GM12878 (cell line): ENCODE results near the gene PPP2R1A. TPM values are rescaled to one million over a fixed set of nuclear protein-coding genes. Genes with fewer than 3 reads are reported as not detected.
A peak's percentile ranks its signal among the peaks of the same experiment; 100 is the strongest.

ENCODE experiments used
- ATAC-seq: fragments of 200-7000 bp; cut with Tn5 transposase; 3 replicates; pipeline ENCODE4 v1.9.1; 2020; ENCODE audit warnings: mild to moderate bottlenecking, moderate library complexity
- BruUV-seq: library from RNA; stranded (reverse); fragments of 400-500 nt; replicated peaks from 2 replicates; lab custom pipeline; 2021; lab: Mats Ljungman, UMichigan
- CTCF ChIA-PET: fragments of 300-600 bp; sonication (Branson Sonifier 250); formaldehyde crosslinking; extraction: SDS; loops from one replicate; lab custom pipeline; 2021; ENCODE audit warnings: inconsistent platforms; lab: Yijun Ruan, JAX
- POLR2A ChIA-PET: fragments of 350-600 bp; formaldehyde crosslinking; extraction: SDS; loops from one replicate; lab custom pipeline; 2021; ENCODE audit warnings: inconsistent platforms; lab: Charles Lee
- RAD21 ChIA-PET: fragments of 300-600 bp; sonication (Branson Sonifier 250); formaldehyde crosslinking; loops from one replicate; lab custom pipeline; 2023; ENCODE audit warnings: antibody characterized with exemption; ENCODE audit not compliant: unreplicated experiment; lab: Charles Lee
- SMC1A ChIA-PET: fragments of 300-600 bp; sonication (Branson Sonifier 250); formaldehyde crosslinking; loops from one replicate; lab custom pipeline; 2023; ENCODE audit not compliant: unreplicated experiment, uncharacterized antibody; lab: Charles Lee
- DNase-seq: peaks from one replicate; pipeline ENCODE4 v3.0.0-alpha.2; 2011; ENCODE audit warnings: low read depth, low spot score
- FAIRE-seq: peaks from 3 replicates; lab custom pipeline; 2011; peaks lifted over from hg19 to GRCh38; lab: Jason Lieb, UNC
- H2AFZ ChIP-seq: 2 replicates; pipeline ENCODE4 v1.6.0; 2011; ENCODE audit warnings: low read depth, low read length, control low read depth; ENCODE audit not compliant: control insufficient read depth
- H3K27ac ChIP-seq: 2 replicates; pipeline ENCODE4 v1.5.1; 2011; ENCODE audit warnings: control low read depth; ENCODE audit not compliant: control insufficient read depth, insufficient read depth
- H3K27me3 ChIP-seq, 2 experiments: replicated peaks in 1 of 2; 2 replicates each; pipeline versions ENCODE4 v1.6.0 to v1.6.1; 2011; ENCODE audit warnings: low read length in 1 of 2; ENCODE audit not compliant: control insufficient read depth in 2 of 2, insufficient read depth in 2 of 2
- H3K36me3 ChIP-seq, 2 experiments: 2 replicates each; pipeline ENCODE4 v1.5.1; 2011; ENCODE audit warnings: low read length in 1 of 2; ENCODE audit not compliant: control insufficient read depth in 2 of 2, insufficient read depth in 2 of 2
- H3K4me1 ChIP-seq: 2 replicates; pipeline ENCODE4 v1.6.1; 2011; ENCODE audit warnings: mild to moderate bottlenecking, low read length, moderate library complexity, mixed read lengths; ENCODE audit not compliant: control insufficient read depth, insufficient read depth
- H3K4me2 ChIP-seq: 2 replicates; pipeline ENCODE4 v1.6.0; 2011; ENCODE audit warnings: control low read depth; ENCODE audit not compliant: control insufficient read depth, insufficient read depth
- H3K4me3 ChIP-seq: fragments of 200-600 bp; sonication (generic); 2 replicates; pipeline ENCODE4 v1.5.1; 2016
- H3K79me2 ChIP-seq: 2 replicates; pipeline ENCODE4 v1.6.0; 2011; ENCODE audit warnings: low read length; ENCODE audit not compliant: control insufficient read depth, insufficient read depth
- H3K9ac ChIP-seq: 2 replicates; pipeline ENCODE4 v1.8.0; 2011; ENCODE audit warnings: low read length, control low read depth, mixed read lengths; ENCODE audit not compliant: control insufficient read depth, insufficient read depth
- H3K9me3 ChIP-seq: replicated peaks from 3 replicates; pipeline ENCODE4 v1.5.1; 2011; ENCODE audit warnings: mild to moderate bottlenecking, low read length; ENCODE audit not compliant: control insufficient read depth, insufficient read depth
- H4K20me1 ChIP-seq: 2 replicates; pipeline ENCODE4 v1.6.0; 2011; ENCODE audit not compliant: control insufficient read depth, insufficient read depth
- BACH1 ChIP-seq: fragments of 450-650 bp; IDR thresholded peaks from 2 replicates; pipeline ENCODE4 v1.6.1; 2017; ENCODE audit warnings: mild to moderate bottlenecking, borderline replicate concordance
- EP300 ChIP-seq, 2 experiments: fragments of 150-350 bp in 1 of 2; IDR thresholded peaks; 2 replicates each; pipeline ENCODE4 v1.6.1; 2011 to 2012; ENCODE audit warnings: low read depth in 2 of 2, low read length in 2 of 2, borderline replicate concordance in 1 of 2, improper control_type of control experiment in 1 of 2, inconsistent platforms in 1 of 2; ENCODE audit not compliant: control insufficient read depth in 1 of 2
- ETV6 ChIP-seq, 2 experiments: fragments of 450-650 bp in 1 of 2; IDR thresholded peaks in 1 of 2; conservative IDR thresholded peaks in 1 of 2; 2 replicates each; pipeline ENCODE4 v1.6.1; 2014; ENCODE audit warnings: antibody characterized with exemption in 1 of 2, borderline replicate concordance in 1 of 2, low read depth in 1 of 2, mild to moderate bottlenecking in 1 of 2, moderate library complexity in 1 of 2
- FOS ChIP-seq: IDR thresholded peaks from 3 replicates; pipeline ENCODE4 v1.6.1; 2011; ENCODE audit warnings: borderline replicate concordance; ENCODE audit not compliant: insufficient read length; ENCODE audit errors: extremely low read depth
- IKZF2 ChIP-seq, 2 experiments: fragments of 450-650 bp; IDR thresholded peaks; 2 replicates each; pipeline ENCODE4 v1.6.1; 2017; ENCODE audit warnings: mild to moderate bottlenecking in 2 of 2, moderate library complexity in 2 of 2
- NR2C2 ChIP-seq: IDR thresholded peaks from 2 replicates; pipeline ENCODE4 v1.6.1; 2011; ENCODE audit warnings: borderline replicate concordance, low read depth; ENCODE audit not compliant: control insufficient read depth, insufficient read length
- SRF ChIP-seq, 2 experiments: IDR thresholded peaks; 2 replicates each; pipeline ENCODE4 v1.6.1; 2011; ENCODE audit warnings: low read depth in 2 of 2, low read length in 2 of 2, mild to moderate bottlenecking in 1 of 2, moderate library complexity in 1 of 2
- ZNF384 ChIP-seq: IDR thresholded peaks from 2 replicates; pipeline ENCODE4 v1.6.1; 2012; ENCODE audit warnings: low read depth, mild to moderate bottlenecking, low read length, improper control_type of control experiment, borderline replicate concordance
- WGBS: methylation state at CpG from one replicate; pipeline ENCODE4 v1.1.6; 2016; ENCODE audit warnings: low lambda C conversion rate; ENCODE audit not compliant: insufficient replicate concordance, insufficient coverage; ENCODE audit errors: missing lambda C conversion rate; 5-methylcytosine and 5-hydroxymethylcytosine counted together
- in situ Hi-C: fragments of 300-500 bp; cut with MboI; formaldehyde crosslinking; loops from 9 replicates; pipeline ENCODE4 v1.14.3; 2018; ENCODE audit warnings: mixed read lengths
- intact Hi-C: fragments of 100-400 bp; cut with micrococcal nuclease; formaldehyde crosslinking; loops from one replicate; pipeline ENCODE4 v1.14.2; 2022; ENCODE audit not compliant: unreplicated experiment
- polyA plus RNA-seq, 11 experiments: library from polyadenylated mRNA; depleted of rRNA in 4 of 11; unstranded in 6 of 11; stranded (reverse) in 5 of 11; fragments of >200 nt; fragmentation: Nextera tagmentation in 4 of 11; fragmentation: Illumina TruSeq in 1 of 11; extraction: Ambion mirVana in 4 of 11; extraction: Trizol in 1 of 11; gene quantifications; 1 replicate in 1 of 11; 2 replicates in 10 of 11; pipeline versions ENCODE4 v1.2.1 to v1.2.3, GENCODE V29; 2011 to 2016; ENCODE audit warnings: inconsistent platforms in 2 of 11, missing spikeins in 2 of 11, low read depth in 1 of 11
- total RNA-seq, 4 experiments: library from RNA; depleted of rRNA in 3 of 4; stranded (reverse); fragments of >200 nt in 3 of 4; fragmentation: Illumina TruSeq in 1 of 4; extraction: Trizol in 1 of 4; gene quantifications; 2 replicates each; pipeline versions ENCODE4 v1.2.1 to v1.2.3, GENCODE V29; 2013 to 2021
- TF ChIP-seq, protein P1 (sequence below): IDR thresholded peaks from 2 replicates; pipeline ENCODE4 v1.6.1; 2011; ENCODE audit warnings: low read depth, low read length, improper control_type of control experiment, borderline replicate concordance
- TF ChIP-seq, protein P2 (sequence below): fragments of 450-650 bp; formaldehyde crosslinking; IDR thresholded peaks from 2 replicates; pipeline ENCODE4 v1.4.0; 2020; ENCODE audit warnings: mild to moderate bottlenecking, moderate library complexity
- TF ChIP-seq, protein P3 (sequence below): IDR thresholded peaks from 2 replicates; pipeline ENCODE4 v1.6.1; 2011; ENCODE audit warnings: borderline replicate concordance, low read depth, mild to moderate bottlenecking, moderate library complexity, mixed read lengths, low read length; ENCODE audit not compliant: insufficient read depth; ENCODE audit errors: extremely low read length

Gene PPP2R1A
- total and polyA plus RNA-seq, 10 of the 15 experiments (the other 5 are each of a cell fraction or from before 2014, with no cell fraction given) = 16.0 to 359 (median 140) TPM

DNA sequence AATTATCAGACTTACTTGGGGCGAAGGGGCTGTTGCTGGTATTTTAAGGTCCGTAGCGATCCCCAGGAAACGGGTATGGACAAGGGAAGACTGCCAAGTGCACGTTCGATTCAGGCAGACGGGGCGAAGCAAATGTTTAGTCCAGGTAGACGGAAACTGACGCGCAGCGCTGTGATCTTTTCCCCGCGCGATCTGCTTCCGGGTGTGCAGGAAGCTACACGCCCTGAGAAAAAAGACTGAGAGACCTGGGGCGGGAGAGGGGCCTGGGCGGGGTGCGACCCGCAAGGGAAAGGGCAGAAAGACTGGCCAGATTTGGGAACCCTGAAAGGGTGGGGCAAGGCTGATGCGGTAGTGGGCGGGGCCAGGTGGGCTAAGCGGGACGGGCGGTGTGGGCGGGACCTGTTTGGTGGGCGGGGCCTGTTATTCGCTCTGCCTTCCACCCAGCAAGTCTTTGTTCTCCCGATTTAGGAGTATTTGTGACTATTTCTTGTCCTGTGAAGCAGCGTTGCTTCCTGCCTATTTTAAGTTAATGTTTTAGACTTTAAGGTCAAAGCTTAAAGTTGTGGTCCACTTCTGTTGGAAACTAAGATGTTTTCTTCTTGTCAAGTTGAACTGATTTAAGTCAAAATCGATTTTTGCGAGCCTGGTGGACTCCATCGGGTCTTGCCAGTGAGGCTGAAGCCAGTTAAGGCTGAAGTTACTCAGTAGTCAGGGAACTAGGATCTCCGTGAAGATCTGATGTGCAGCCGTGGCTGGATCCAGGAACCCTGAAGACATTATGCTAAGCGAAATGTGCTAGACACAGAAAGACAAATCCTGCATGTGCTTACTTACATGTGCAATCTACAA lies 18.3 kb upstream of the PPP2R1A start, which contains the start of gene ZNF836:
Gene ZNF836 (minus strand): TSS at position 301 of the 849 bp plus-strand sequence. CDS start 3,549 bp downstream, outside the sequence.
- peaks cover 14% of the 10 kb centered on the region; the same call in 2 of the 3 replicates for H3K9me3 ChIP-seq
- in situ Hi-C loops (no loop called here), intact Hi-C loops (no loop called here)
- peak; percentile 72 for FAIRE-seq
- ChIA-PET POLR2A (interaction anchor here (0.5 to 2.6 kb wide), 3 partner anchors 18 to 166 kb away, joined by 3 to 10 read pairs (median 3); partner anchors contain the start of gene PPP2R1A), RAD21 (interaction anchor here (0.7 to 1.7 kb wide), 2 partner anchors 18 to 32 kb away, joined by 4 to 7 read pairs; partner anchors contain the start of gene PPP2R1A), CTCF (interaction anchor here (1.9 to 2.1 kb wide), 2 partner anchors 18 to 66 kb away, joined by 8 read pairs; partner anchors contain the start of gene PPP2R1A), SMC1A (interaction anchor here (0.5 to 1.5 kb wide), 6 partner anchors 13 to 531 kb away, joined by 3 to 4 read pairs (median 4); partner anchors contain the start of genes PPP2R1A and ZNF616)
- H3K4me2 ChIP-seq = peak within 1 kb of the TSS; percentile 93
- BruUV-seq = no TSS peak
- H3K36me3 ChIP-seq = no peaks in the 10 kb centered on the region
- ATAC-seq = peak; percentile 98
- H3K27me3 ChIP-seq = no peaks in the 10 kb centered on the region
- H2AFZ ChIP-seq = peak within 1 kb of the TSS; percentile 88
- DNase-seq = peak; percentile 51
- 24% methylated on average over 25 of the region's 37 CpGs for WGBS
- H3K27ac ChIP-seq = peak within 1 kb of the TSS; percentile 59
- peak within 1 kb of the TSS; percentile 81 for H3K9ac ChIP-seq
- peaks cover 3% of the 10 kb centered on the region; the same call in 1 of the 2 replicates for H3K79me2 ChIP-seq
- H4K20me1 ChIP-seq = no peaks in the 10 kb centered on the region
- peak within 1 kb of the TSS; percentile 92 for H3K4me3 ChIP-seq
- peaks cover 4% of the 10 kb centered on the region for H3K4me1 ChIP-seq
- TF ChIP-seq, protein P1, sequence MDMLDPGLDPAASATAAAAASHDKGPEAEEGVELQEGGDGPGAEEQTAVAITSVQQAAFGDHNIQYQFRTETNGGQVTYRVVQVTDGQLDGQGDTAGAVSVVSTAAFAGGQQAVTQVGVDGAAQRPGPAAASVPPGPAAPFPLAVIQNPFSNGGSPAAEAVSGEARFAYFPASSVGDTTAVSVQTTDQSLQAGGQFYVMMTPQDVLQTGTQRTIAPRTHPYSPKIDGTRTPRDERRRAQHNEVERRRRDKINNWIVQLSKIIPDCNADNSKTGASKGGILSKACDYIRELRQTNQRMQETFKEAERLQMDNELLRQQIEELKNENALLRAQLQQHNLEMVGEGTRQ = no peak
- TF ChIP-seq BACH1 (no peak), ZNF384 (no peak), NR2C2 (no peak), ETV6 (conservative IDR thresholded peaks at IDR 0.05 in 1 of 2, IDR thresholded peaks at IDR 0.05 in 1 of 2; ENCODE audit: borderline replicate concordance in 1 of 2, low read depth in 1 of 2) (0 out of 4 replicates have a peak, but pooled peaks of 1 of the 2 experiments have one; percentile 15), IKZF2 (IDR thresholded peaks at IDR 0.05) (0 out of 4 replicates have a peak, but pooled peaks of 1 of the 2 experiments have one; percentile 39), SRF (IDR thresholded peaks at IDR 0.05; ENCODE audit: low read depth in 2 of 2, low read length in 2 of 2) (0 out of 4 replicates have a peak, but pooled peaks of 1 of the 2 experiments have one; percentile 4), EP300 (IDR thresholded peaks at IDR 0.05; ENCODE audit: borderline replicate concordance in 1 of 2, control insufficient read depth in 1 of 2, low read depth in 2 of 2, low read length in 2 of 2) (no peak), FOS (no peak)
- TF ChIP-seq, protein P2, sequence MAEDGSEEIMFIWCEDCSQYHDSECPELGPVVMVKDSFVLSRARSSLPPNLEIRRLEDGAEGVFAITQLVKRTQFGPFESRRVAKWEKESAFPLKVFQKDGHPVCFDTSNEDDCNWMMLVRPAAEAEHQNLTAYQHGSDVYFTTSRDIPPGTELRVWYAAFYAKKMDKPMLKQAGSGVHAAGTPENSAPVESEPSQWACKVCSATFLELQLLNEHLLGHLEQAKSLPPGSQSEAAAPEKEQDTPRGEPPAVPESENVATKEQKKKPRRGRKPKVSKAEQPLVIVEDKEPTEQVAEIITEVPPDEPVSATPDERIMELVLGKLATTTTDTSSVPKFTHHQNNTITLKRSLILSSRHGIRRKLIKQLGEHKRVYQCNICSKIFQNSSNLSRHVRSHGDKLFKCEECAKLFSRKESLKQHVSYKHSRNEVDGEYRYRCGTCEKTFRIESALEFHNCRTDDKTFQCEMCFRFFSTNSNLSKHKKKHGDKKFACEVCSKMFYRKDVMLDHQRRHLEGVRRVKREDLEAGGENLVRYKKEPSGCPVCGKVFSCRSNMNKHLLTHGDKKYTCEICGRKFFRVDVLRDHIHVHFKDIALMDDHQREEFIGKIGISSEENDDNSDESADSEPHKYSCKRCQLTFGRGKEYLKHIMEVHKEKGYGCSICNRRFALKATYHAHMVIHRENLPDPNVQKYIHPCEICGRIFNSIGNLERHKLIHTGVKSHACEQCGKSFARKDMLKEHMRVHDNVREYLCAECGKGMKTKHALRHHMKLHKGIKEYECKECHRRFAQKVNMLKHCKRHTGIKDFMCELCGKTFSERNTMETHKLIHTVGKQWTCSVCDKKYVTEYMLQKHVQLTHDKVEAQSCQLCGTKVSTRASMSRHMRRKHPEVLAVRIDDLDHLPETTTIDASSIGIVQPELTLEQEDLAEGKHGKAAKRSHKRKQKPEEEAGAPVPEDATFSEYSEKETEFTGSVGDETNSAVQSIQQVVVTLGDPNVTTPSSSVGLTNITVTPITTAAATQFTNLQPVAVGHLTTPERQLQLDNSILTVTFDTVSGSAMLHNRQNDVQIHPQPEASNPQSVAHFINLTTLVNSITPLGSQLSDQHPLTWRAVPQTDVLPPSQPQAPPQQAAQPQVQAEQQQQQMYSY (CRISPR knock-in tag) = no peak
- TF ChIP-seq, protein P3, sequence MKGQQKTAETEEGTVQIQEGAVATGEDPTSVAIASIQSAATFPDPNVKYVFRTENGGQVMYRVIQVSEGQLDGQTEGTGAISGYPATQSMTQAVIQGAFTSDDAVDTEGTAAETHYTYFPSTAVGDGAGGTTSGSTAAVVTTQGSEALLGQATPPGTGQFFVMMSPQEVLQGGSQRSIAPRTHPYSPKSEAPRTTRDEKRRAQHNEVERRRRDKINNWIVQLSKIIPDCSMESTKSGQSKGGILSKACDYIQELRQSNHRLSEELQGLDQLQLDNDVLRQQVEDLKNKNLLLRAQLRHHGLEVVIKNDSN = no peak
